ENCODE results near the gene CTNNA1.

DNA sequence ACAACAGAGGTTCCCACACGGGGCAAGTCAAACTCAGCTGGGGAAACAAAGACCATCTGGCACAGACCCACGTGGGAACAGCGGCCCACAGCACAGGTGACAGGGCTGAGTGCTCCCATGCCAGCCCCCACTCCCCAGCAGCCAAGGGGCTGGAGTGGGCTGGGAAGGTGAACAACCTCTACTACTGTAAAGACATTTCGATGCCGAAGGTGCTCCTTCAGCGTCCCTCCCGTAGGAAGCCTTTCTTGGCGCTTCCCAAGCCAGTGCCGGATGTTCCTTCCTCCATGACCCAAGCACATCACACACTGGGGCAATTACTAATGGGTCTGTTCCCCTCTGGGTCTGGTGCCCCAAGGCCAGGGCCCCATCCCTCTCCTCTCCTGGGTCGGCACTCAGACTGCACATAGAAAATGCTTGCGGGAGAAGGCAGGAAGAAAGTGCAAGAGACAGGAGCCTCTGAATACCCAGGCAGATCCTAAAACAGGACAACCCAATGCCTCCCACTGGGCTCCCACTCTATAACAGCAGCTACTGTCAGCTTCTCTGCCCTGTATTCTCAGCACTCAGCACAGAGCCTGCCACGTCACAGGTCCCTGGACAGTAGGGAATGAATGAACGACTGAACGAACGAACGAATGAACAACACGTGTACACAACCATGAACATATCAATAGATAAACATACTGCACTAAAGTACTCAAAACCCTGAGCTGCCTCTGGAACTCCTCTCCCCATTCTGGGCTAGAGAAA lies 198.9 kb downstream of the CTNNA1 start:
- TF ChIP-seq, protein P1, sequence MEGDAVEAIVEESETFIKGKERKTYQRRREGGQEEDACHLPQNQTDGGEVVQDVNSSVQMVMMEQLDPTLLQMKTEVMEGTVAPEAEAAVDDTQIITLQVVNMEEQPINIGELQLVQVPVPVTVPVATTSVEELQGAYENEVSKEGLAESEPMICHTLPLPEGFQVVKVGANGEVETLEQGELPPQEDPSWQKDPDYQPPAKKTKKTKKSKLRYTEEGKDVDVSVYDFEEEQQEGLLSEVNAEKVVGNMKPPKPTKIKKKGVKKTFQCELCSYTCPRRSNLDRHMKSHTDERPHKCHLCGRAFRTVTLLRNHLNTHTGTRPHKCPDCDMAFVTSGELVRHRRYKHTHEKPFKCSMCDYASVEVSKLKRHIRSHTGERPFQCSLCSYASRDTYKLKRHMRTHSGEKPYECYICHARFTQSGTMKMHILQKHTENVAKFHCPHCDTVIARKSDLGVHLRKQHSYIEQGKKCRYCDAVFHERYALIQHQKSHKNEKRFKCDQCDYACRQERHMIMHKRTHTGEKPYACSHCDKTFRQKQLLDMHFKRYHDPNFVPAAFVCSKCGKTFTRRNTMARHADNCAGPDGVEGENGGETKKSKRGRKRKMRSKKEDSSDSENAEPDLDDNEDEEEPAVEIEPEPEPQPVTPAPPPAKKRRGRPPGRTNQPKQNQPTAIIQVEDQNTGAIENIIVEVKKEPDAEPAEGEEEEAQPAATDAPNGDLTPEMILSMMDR (IDR thresholded peaks at IDR 0.05): no peak
- TF ChIP-seq POLR2A (IDR thresholded peaks at IDR 0.05): no peak

Data from thyroid gland (tissue), 4 donors.